GM18508 (cell line): Measurements from ENCODE around the gene CGNL1.
A peak's percentile ranks its signal among the peaks of the same experiment; 100 is the strongest.

Experiments used
- ATAC-seq: cut with Tn5 transposase; IDR thresholded peaks from one replicate; pipeline ENCODE4 v1.9.1; 2021; ENCODE audit warnings: moderate number of reproducible peaks; ENCODE audit not compliant: insufficient read depth, unreplicated experiment

The CGNL1 gene

DNA sequence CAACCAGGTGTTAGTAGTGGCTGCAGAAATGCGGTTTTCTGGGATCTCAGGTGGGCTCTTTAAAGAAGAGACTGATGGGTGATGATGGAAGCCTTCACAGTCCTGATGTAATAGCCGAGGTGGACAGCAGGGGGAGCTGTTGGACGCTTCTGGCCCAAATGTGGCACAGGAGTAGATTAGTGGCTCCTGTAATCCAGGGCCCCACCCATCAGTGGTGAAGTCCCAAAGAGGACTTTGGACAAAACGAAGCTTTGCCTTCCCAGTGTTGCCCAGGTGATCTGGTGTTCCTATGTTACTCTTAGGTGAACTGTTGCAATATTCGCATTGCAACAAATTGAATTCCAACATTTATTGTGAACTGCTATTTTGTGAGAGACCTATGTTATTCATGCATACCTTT is 183.6 kb downstream of the CGNL1 start:
- no peak for ATAC-seq

DNA sequence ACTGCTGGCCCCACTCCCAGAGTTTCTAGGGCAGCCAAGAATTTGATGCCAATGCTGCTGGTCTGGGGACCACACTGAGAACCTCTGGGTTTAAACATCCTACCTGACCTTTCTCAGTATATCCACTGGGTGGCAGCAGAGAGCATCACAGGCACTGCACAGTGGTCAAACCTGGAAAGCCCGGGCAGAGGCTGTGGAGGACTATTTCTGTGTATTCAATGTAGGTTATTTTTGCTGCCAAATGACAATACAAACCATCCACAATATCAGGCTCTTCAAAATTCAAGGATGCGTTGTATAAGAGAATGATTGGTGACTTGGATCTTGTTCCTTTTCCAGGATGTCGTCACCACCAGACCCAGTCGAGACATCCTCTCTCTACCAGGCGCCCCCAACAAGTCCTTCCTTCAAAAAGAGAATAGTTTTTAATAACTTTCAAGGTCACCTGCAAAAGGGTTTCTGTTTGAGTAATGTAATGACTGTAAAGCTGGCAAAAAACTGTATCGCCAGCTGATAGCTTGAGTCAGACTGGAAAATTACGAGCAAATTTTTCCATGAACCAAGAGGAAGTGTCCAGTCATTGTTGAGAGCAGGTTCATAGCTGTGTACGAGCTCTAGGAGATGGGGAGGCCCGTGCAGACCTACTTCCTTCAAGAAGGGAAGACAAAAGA is 184.9 kb downstream of the CGNL1 start:
- ATAC-seq, result peak; percentile 45

DNA sequence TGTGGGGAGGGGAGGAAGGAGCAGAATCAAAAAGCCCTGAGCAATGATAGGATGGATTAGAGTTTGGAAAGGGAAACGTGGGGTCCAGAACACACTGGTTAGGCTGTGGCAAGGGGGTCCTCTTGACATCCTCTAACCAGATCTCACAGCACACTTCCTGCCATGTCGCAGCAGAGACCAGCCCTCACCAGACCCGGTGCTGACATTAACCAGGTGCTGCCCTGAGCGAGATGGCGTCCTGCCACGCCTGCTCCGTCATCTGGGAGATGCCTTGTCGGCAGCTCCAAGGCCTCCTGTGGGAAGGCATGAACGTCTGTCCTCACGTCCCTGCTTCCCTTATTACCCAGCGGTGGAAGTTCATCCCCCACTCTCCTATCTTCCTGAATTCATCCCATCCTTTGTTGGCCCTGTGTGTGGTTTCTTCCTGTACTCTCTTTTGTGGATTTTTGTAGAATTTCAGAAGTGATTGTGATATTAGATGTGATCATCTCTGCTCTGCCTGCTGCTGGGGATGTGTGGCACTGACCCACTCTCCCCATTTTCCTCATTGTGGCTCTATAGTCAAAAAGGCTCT is 186.0 kb downstream of the CGNL1 start:
- no peak for ATAC-seq

DNA sequence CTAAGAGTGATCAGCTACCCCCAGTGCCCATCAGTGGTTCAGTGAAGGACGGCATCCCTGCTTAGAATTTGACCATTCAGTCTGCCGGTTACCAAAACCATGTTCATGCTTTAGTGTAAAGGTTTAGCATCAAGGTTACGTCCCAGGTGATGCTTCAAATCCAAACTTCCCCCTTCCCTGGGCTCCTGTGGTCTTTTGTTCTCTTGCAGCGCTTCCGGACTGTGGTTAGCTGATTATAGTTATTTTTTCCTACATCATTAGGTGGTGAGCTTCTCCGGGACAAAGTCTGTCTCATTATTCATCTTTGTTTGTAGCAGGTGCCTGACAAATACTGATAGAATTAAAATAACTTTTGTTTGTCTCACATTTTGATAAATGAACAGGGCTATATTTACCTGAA is 187.1 kb downstream of the CGNL1 start:
- ATAC-seq, result no peak

DNA sequence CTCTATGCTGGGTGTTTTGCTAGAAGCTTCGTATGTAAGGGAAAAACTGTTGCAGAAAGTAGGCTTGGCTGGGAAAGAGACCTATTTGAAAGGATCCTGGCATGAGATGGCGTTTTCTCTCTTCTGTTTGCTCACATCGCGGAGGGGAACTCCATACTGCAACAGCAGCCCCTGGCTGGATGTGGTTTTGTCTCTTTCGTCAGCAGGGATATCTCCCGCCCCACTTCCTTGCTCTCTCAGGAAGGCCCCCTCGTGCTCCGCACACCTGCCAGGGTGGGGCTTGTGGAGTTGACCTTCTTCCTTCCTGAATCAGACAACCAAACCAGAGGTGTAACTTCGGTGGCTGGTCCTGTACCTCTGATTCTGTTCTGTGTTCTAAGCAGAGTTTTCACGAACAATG is 189.0 kb downstream of the CGNL1 start:
- ATAC-seq, result no peak

DNA sequence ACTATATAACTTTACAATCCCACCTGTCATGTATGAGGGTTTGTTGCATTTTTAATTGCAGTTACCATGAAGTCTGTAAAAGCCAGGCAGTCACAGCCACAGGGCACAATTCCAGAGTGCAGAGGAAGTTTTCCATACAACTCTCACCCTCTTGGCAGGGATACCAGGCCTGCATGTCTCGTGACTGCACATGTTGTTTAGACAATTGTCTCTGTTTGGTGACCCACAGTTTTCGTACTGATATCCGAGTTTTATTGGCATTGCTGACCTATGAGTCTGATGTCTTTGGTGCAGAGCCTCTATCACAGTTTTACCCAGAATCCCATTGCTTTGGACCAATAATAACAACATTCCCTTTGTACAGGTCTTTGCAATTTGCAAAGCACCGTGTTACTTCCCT is 190.5 kb downstream of the CGNL1 start:
- no peak for ATAC-seq

DNA sequence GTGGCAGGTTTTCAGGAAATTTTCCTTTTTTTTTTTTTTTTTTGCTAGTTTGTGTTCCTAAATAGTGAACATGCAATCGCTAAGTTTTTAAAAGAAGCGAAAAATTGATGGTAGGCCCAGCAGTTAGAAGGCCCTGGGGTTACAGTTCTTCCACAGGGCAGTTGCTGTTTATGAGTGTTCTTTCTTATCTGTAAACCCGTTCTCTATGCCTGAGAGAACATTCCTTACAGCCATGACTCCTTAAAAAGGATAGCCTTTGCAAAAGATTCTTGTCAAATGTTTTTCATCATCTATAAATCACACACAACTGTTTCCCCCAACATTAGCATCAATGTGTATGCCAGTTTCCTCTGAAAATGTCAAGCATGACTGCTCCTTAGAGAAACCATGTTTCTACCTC is 191.6 kb downstream of the CGNL1 start:
- no peak for ATAC-seq

DNA sequence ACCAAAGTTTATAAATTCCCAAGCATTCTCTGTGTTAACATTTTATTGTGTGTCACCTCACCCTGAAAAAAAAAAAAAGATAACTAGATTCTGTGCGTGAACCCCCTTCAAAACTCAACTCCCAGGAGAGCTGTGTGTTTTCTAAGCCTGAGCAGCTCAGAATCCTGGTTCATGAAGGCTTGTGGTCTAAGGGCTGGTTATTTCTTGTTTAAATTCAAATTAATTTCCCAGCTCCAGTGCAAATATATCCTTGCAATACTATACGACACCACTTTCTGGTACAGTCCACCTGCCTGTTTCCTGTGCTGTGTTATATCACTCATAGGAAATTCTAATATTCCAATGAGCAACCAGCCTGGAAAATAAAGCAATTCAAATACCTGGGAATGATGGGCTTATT is 192.0 kb downstream of the CGNL1 start:
- no peak for ATAC-seq

DNA sequence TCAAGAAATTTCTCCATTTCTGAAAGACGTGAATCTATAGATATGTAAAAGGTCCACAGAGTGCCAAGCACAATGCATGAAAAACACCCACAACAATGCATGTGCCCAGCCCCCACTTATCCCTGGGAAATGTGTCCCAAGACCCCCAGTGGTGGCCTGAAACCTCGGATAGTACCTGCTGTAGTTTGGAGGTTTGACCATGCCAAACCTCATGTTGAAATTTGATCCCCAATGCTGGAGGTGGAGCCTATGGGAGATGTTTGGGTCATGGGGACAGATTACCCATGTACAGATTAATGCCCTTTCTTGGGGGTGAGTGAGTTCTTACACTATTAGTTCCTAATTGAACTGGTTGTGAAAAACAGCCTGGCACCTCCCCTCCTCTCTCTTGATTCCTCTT is 194.0 kb downstream of the CGNL1 start:
- ATAC-seq, result no peak

DNA sequence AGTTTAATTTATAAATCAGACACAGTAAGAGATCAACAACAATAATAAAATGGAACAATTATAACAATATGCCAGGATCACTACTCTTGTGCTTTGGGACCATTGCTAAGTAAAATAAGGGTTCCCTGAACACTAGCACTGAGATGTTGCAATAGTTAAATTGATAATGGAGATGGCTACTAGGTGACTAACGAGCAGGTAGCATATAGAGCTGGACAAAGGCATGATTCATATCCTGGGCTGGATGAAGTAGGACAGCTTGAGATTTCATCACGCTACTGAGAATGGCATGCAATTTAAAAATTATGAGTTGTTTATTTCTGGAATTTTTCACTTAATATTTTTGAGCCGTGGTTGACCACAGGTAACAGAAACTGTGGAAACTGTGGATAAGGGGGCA is 194.7 kb downstream of the CGNL1 start:
- ATAC-seq, result no peak

DNA sequence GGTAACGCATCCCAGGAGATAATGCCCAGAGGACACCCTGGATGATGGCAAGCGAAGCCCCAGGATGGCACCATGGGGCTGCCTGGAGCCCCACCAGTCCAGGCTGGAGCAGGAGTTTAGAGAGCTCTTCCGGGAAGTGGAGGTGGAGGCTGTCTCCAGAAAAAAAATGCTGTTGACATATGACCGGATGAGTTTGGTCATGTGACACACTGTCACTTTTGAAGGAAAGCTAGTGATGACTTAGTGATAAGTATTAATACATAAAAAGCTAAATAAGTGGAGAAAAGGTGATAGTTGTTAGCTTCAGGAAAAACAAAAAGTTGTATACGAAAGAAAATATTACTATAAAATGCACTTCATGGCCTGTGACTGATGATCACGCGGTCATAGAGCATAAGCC is 195.4 kb downstream of the CGNL1 start:
- ATAC-seq, result no peak

DNA sequence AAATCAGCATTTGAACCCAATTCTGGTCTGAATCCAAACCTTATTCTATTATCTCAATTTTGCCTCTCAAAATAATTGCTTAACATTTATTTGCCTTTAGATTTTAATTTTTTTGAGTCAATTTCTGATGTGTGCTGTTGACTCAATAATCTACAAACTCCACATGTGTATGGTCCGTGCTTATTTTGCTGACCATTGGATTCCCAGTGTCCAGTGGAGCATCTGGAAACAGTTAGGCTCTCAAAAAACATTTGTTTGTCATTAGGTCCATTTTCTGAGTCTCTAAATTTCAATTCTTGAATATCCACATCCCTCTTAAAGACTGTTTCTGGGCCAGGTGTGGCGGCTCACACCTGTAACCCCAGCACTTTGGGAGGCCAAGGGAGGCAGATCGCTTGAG is 196.2 kb downstream of the CGNL1 start:
- ATAC-seq, result no peak

DNA sequence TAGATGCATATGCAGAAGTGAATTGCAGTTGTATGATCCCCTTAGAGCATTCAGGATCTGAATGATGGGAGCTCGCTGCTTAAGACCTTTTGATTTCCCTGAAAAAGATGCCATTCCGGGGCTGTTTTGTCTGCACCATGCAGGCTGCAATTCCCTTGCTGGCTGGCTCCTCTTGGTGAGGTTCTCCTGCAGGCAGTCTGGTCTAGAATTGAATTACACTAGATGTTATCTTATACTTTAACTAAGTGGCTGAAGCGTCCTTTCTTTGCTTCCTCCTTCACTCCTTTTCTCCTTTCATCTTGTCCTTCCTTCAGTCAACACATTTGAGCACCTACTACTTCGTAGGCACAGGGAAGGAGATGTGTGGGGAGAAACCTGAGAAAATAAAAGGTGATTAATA is 196.8 kb downstream of the CGNL1 start:
- ATAC-seq, result no peak

DNA sequence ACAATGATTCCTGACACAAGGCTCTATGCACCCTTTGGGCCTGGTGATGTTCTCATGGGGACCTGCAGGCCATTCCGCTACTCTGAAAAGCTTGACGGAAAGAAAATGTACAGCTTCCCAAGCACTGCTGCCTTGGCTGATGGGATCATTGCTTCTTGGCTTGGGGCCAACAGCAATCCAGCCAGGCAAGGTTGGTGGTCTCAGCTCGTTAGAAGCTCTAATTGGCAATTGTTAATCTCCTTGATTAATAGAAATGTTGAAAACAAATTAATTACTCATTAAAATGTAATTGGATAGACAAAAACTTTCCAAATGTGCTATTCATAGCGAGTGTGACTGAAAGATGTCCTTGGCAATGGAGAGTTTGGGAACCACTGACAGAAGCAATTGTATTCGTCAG is 199.1 kb downstream of the CGNL1 start:
- no peak for ATAC-seq

DNA sequence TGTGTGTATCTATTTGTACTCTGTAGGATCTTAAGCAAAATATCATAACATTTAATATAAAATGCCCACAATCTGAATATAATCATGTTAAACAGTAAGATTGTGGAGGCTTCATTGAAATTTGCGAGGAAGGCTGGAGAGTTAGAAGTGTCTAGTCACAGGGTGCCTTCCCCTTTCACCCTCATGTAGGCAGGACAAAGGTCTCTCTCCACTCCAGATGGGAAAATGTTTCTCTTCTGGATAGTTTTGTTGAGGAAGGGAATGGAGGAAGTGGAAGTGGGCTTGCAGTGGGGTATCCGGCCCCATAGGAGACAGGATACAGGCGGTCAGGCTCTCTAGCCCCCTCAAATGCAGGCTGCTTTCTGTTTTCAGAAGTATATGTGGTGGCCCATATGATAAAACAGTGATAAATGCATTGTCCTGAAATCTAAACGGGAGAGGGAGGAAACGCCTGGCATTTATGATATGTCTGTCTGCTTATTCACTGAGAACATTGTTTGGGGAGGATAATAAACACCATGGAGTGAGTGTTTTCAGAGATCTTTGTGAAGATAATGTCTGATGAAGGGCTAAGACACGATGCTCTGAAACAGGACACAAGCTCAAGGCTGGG is 202.1 kb downstream of the CGNL1 start:
- ATAC-seq, result no peak

DNA sequence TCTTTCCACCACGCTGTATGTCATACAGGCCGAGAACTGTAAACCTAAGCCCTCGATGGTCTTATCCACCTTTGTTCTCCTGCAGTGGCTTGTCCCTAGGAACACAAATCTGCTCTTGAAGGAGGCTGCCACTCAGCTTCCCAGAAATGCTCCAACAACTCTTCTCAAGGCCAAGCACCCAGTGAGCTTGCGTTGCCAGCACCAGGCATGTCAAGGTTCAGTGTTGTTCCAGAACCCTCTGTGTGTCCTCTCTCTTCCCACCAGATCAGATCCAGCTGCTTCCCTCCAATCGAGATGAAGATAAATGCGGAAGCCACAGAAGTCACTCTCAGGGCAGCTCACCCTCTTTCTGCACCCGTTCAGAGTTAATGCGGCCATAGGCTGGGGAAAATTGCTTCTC is 204.1 kb downstream of the CGNL1 start:
- no peak for ATAC-seq

DNA sequence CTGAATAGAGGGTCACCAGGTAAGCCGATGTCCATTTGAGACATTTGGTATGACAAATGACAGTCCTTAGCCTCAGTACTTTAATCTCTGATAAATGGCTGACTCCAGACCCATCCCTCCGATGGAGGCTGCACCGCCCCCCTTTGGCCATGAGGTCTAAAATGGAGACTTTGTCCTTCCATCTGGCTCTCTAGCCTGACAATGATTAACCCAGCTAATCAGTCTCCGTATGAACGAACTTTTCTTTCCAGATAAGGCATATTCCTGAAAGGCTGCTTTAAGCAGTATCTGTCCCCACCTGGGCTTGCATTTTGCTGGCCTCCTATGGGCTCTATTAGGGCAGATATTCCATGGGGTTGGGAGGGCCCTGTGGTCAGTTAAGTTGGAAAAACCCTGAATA is 204.6 kb downstream of the CGNL1 start:
- ATAC-seq, result no peak

DNA sequence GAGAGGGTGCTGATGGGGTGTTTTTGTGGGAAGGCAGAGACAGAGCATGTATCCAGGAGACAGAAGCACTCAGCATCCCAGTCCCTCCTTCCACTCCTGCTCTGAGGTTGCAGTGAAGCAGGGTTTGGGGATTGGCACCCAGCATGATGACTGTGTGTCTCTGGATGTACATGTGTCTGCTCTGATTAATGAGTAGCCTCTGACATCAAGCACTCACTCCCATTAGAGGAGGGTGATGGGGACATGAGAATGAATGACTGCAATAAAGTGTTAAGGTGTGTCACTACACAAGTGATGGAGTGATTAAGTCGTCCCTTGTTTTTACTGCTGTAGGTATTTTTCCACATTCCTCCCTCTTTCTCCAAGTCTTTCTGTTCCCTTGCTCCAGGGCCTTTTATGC is 205.8 kb downstream of the CGNL1 start:
- ATAC-seq, result no peak

DNA sequence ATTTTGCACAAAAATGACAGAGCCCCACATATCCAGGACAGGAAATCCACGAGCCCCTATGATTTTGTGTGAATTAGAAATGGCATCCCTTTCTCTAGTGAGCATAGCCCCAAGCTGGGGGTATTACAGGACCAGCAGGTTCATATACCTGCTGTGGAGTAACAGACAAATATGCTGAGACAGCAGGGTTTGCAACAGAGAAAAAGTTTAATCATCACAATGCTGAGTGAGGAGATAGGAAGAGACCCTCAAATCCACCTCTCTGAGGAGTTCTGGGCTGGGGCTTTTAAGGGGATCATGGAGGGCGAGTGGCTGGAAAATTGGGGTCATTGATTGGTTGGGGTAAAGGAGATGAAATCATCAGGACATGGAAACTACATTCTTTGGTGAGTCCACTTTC is 207.0 kb downstream of the CGNL1 start:
- no peak for ATAC-seq

DNA sequence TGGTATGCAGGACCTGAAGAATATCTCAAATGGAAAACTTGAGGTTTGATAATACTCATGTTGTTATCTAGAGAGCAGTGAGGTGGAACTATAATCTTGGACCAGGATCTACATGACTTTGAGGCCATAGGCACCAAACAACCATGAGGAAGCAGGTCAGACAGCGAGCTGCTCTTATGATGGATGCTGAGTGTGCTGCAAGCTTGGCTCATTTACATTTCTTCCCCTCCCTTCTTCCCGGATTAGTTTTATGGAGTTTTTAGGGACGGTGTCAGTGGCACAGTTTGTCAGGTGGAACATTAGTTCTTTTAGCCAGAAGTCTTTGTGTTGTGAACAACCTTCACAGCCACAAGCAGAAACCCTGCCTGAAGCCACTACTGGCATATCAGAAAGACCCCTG is 207.4 kb downstream of the CGNL1 start:
- no peak for ATAC-seq

DNA sequence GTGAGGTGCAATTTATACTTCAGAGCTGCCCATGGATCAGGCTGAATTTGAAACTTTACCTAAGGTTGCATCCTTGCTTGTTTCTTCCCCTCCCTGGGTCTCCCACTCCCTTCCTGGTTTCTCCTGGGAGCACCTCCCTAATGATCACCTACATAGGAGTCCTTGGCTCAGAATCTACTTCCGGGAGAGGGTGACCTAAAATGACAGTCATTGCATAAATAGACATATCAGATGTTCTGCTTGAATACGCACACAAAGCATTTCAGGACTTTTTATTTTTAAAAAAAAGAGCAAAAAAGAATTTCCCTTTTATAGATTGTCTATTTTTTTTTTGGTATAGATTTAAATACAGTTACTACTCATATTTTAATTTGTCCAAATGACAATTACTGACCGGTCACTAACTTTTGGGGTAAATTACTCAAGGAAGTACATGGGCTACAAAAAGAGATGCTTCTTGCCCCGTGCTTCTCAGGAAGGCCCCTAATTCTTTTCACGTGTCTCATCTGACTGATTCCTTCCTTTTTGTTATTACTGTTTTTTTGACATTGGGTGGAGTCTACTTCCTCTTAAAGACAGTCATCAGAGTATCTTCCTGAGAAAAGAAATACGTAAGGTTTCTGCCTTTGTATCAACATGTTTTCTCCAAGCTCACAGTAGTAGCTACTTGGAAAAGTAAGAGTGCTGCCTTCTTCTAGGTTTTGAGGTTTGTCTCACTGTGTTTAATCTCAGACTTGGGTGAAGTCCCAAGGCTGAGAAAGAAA is 210.5 kb downstream of the CGNL1 start:
- ATAC-seq, result no peak
